Trophoblast cell (in vitro differentiated cells and primary cell): Measurements from ENCODE around the gene UBIAD1.
"Not testable (repeated sequence)": the region's sequence is repeated elsewhere in the genome, so short reads cannot be mapped to it uniquely, and the experiment has no call there.

Experiments used
- DNase-seq, 2 donors: peaks; one replicate each; pipeline ENCODE4 v3.0.0-alpha.2; 2016
- H2AFZ ChIP-seq: 2 replicates; pipeline ENCODE4 v1.6.1; 2013; ENCODE audit warnings: low read length, moderate library complexity, mild to moderate bottlenecking; ENCODE audit not compliant: insufficient read depth, poor library complexity
- H2AK5ac ChIP-seq: 2 replicates; pipeline ENCODE4 v1.6.1; 2013; ENCODE audit warnings: mild to moderate bottlenecking, low read length
- H2BK120ac ChIP-seq: 2 replicates; pipeline ENCODE4 v1.6.1; 2013; ENCODE audit warnings: low read length, mild to moderate bottlenecking, moderate library complexity; ENCODE audit not compliant: insufficient read depth, poor library complexity
- H2BK12ac ChIP-seq: 2 replicates; pipeline ENCODE4 v1.6.1; 2013; ENCODE audit warnings: mild to moderate bottlenecking, low read length, moderate library complexity
- H2BK5ac ChIP-seq: 2 replicates; pipeline ENCODE4 v1.6.1; 2013; ENCODE audit warnings: low read length, low read depth, moderate library complexity, mild to moderate bottlenecking; ENCODE audit not compliant: poor library complexity
- H3K14ac ChIP-seq: 2 replicates; pipeline ENCODE4 v1.6.1; 2013; ENCODE audit warnings: mild to moderate bottlenecking, low read length
- H3K18ac ChIP-seq: 2 replicates; pipeline ENCODE4 v1.6.1; 2013; ENCODE audit warnings: mild to moderate bottlenecking, low read length
- H3K23ac ChIP-seq: 2 replicates; pipeline ENCODE4 v1.6.1; 2013; ENCODE audit warnings: low read length
- H3K27ac ChIP-seq: 2 replicates; pipeline ENCODE4 v1.5.1; 2013; ENCODE audit warnings: low read depth, mild to moderate bottlenecking, inconsistent platforms, low read length, moderate library complexity
- H3K27me3 ChIP-seq: 2 replicates; pipeline ENCODE4 v1.6.1; 2013; ENCODE audit warnings: inconsistent platforms, mild to moderate bottlenecking, low read length, moderate library complexity; ENCODE audit not compliant: insufficient read depth
- H3K36me3 ChIP-seq, 2 experiments: 1 replicate in 1 of 2; 2 replicates in 1 of 2; pipeline ENCODE4 v1.6.1; 2013; ENCODE audit warnings: low read length in 2 of 2, mild to moderate bottlenecking in 2 of 2, moderate library complexity in 1 of 2; ENCODE audit not compliant: insufficient read depth in 2 of 2, control insufficient read depth in 1 of 2
- H3K4ac ChIP-seq: 2 replicates; pipeline ENCODE4 v1.6.1; 2013; ENCODE audit warnings: low read depth, mild to moderate bottlenecking, low read length, moderate library complexity
- H3K4me1 ChIP-seq, 2 experiments: 1 replicate in 1 of 2; 2 replicates in 1 of 2; pipeline ENCODE4 v1.6.1; 2013; ENCODE audit warnings: low read length in 2 of 2, mild to moderate bottlenecking in 2 of 2, moderate library complexity in 1 of 2; ENCODE audit not compliant: insufficient read depth in 2 of 2, control insufficient read depth in 1 of 2
- H3K4me2 ChIP-seq: 2 replicates; pipeline ENCODE4 v1.6.1; 2013; ENCODE audit warnings: inconsistent platforms, mild to moderate bottlenecking, low read length, moderate library complexity
- H3K4me3 ChIP-seq: 2 replicates; pipeline ENCODE4 v1.5.1; 2013; ENCODE audit warnings: mild to moderate bottlenecking, low read depth, low read length, inconsistent platforms
- H3K79me1 ChIP-seq: one replicate; pipeline ENCODE4 v1.6.1; 2013; ENCODE audit warnings: low read length
- H3K79me2 ChIP-seq: 2 replicates; pipeline ENCODE4 v1.6.1; 2013; ENCODE audit warnings: low read length, mild to moderate bottlenecking; ENCODE audit not compliant: control insufficient read depth, insufficient read depth, poor library complexity
- H3K9ac ChIP-seq: 2 replicates; pipeline ENCODE4 v1.6.1; 2013; ENCODE audit warnings: mild to moderate bottlenecking, low read length
- H3K9me3 ChIP-seq: 2 replicates; pipeline ENCODE4 v1.6.1; 2013; ENCODE audit warnings: low read depth, mild to moderate bottlenecking, control low read depth, inconsistent platforms, low read length; ENCODE audit not compliant: insufficient read depth
- H4K12ac ChIP-seq: 2 replicates; pipeline ENCODE4 v1.6.1; 2013; ENCODE audit warnings: low read depth, mild to moderate bottlenecking, low read length, moderate library complexity
- H4K8ac ChIP-seq: 2 replicates; pipeline ENCODE4 v1.6.1; 2013; ENCODE audit warnings: low read depth, mild to moderate bottlenecking, low read length, moderate library complexity
- H4K91ac ChIP-seq: one replicate; pipeline ENCODE4 v1.6.1; 2013; ENCODE audit warnings: low read depth, mild to moderate bottlenecking, low read length, moderate library complexity
- WGBS: extraction: QIAGEN DNeasy Blood & Tissue Kit; methylation state at CpG from one replicate; pipeline ENCODE4 v1.1.7; 2013; ENCODE audit warnings: missing lambda C conversion rate; ENCODE audit not compliant: insufficient read length, insufficient coverage; ENCODE audit errors: extremely low coverage; 5-methylcytosine and 5-hydroxymethylcytosine counted together

UBIAD1 gene

DNA sequence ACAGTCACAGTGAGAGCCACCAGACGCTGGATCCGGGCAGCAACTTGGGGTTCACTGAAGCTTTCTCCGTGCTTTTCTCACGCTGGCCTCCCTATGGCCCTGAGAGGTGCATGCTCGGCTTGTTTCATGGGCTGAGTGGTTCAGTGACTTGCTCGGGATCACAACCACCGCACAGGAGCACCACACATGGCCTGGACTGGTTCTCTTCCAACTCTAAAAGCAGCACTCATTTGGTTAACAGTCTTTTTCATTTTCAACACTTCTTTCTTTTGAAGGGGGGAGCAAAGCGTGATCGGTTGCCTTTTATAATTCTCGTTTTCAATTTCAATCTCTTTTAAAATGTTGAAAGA, 26.2 kb downstream of the UBIAD1 start:
- H3K36me3 ChIP-seq = peaks cover 0 to 4% of the 10 kb centered on the region in 2 experiments

DNA sequence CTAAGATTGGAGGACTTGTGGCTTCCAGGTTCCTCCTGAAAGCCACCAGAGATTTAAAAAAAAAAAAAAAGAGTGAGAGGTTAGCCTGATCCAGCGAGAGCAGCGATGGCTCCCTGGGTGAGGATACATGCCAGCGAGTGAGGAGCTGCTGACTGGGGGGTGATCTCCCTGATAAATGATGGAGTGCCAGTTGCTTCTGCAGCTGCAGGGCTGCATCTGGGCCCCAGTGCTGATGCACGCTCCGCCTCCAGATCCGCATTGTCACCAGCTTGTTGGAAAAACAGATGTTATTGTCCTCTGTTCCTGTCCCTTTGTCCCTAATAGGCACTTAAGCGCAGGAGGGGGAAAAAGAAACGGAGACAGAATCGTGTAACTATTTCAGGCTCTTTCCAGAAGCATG, 28.6 kb downstream of the UBIAD1 start:
- no peak overlapping the region for H3K4me3 ChIP-seq
- H3K9ac ChIP-seq = no peak overlapping the region
- no peak overlapping the region for H3K14ac ChIP-seq
- no peaks in the 10 kb centered on the region for H3K27me3 ChIP-seq
- H3K79me2 ChIP-seq = no peaks in the 10 kb centered on the region
- H3K27ac ChIP-seq = no peak overlapping the region
- H3K4me1 ChIP-seq = no peaks in the 10 kb centered on the region
- no peak overlapping the region for H3K4ac ChIP-seq
- H4K8ac ChIP-seq = no peak overlapping the region
- H2AFZ ChIP-seq = no peak overlapping the region
- no peak overlapping the region for H4K91ac ChIP-seq
- H4K12ac ChIP-seq = no peak overlapping the region
- H3K4me2 ChIP-seq = no peak overlapping the region
- H3K36me3 ChIP-seq = no peaks in the 10 kb centered on the region
- H2BK120ac ChIP-seq = no peak overlapping the region
- H3K9me3 ChIP-seq = peaks cover 2% of the 10 kb centered on the region
- no peak overlapping the region for H2BK12ac ChIP-seq
- WGBS = no CpG with 5 or more reads among the region's 9 CpGs
- DNase-seq = no peak
- H3K79me1 ChIP-seq = no peaks in the 10 kb centered on the region
- no peak overlapping the region for H2AK5ac ChIP-seq
- H2BK5ac ChIP-seq = no peak overlapping the region
- H3K18ac ChIP-seq = no peak overlapping the region
- H3K23ac ChIP-seq = no peak overlapping the region

More for the DNA sequence above, 26.2 kb downstream of the UBIAD1 start:
- no peak overlapping the region for H3K4ac ChIP-seq
- no CpG with 5 or more reads among the region's 10 CpGs for WGBS
- peaks cover 1% of the 10 kb centered on the region for H3K9me3 ChIP-seq
- no peak overlapping the region for H2AK5ac ChIP-seq
- no peak overlapping the region for H3K4me3 ChIP-seq
- H2BK120ac ChIP-seq = no peak overlapping the region
- H3K14ac ChIP-seq = no peak overlapping the region
- no peak overlapping the region for H3K9ac ChIP-seq
- H3K27ac ChIP-seq = no peak overlapping the region
- no peaks in the 10 kb centered on the region for H3K27me3 ChIP-seq
- no peak overlapping the region for H4K12ac ChIP-seq
- H4K8ac ChIP-seq = no peak overlapping the region
- no peaks in the 10 kb centered on the region for H3K4me1 ChIP-seq
- no peak overlapping the region for H2BK5ac ChIP-seq
- DNase-seq = no peak
- no peaks in the 10 kb centered on the region for H3K79me1 ChIP-seq
- no peak overlapping the region for H3K18ac ChIP-seq
- H3K23ac ChIP-seq = no peak overlapping the region
- no peak overlapping the region for H2BK12ac ChIP-seq
- no peak overlapping the region for H3K4me2 ChIP-seq
- H2AFZ ChIP-seq = no peak overlapping the region
- H4K91ac ChIP-seq = no peak overlapping the region
- no peaks in the 10 kb centered on the region for H3K79me2 ChIP-seq

DNA sequence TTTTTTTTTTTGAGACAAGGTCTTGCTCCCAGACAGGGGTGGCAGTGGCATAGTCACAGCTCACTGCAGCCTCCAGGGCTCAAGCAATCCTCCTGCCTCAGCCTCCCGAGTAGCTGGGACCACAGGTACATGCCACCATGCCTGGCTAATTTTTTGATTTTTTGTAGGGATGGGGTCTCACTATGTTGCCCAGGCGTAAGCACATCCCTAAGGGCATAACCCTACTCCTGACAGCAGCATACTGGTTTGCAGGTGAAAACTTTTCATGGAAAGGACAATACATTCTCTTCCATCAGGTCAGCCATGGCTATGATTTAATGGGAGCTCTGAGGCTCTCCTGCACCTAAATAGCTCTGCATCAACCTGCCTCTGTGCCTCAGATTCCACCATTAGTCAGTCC, 29.4 kb downstream of the UBIAD1 start:
- H3K4ac ChIP-seq = no peak overlapping the region
- no CpG with 5 or more reads among the region's 2 CpGs for WGBS
- no peak overlapping the region for H2AFZ ChIP-seq
- H3K9ac ChIP-seq = no peak overlapping the region
- H2AK5ac ChIP-seq = no peak overlapping the region
- H3K4me3 ChIP-seq = no peak overlapping the region
- H3K79me2 ChIP-seq = no peaks in the 10 kb centered on the region
- H3K27ac ChIP-seq = no peak overlapping the region
- no peaks in the 10 kb centered on the region for H3K4me1 ChIP-seq
- no peaks in the 10 kb centered on the region for H3K79me1 ChIP-seq
- no peak overlapping the region for H2BK12ac ChIP-seq
- H4K8ac ChIP-seq = no peak overlapping the region
- no peak overlapping the region for H4K12ac ChIP-seq
- peaks cover 4% of the 10 kb centered on the region for H3K9me3 ChIP-seq
- H4K91ac ChIP-seq = no peak overlapping the region
- no peak for DNase-seq
- H3K14ac ChIP-seq = no peak overlapping the region
- H3K23ac ChIP-seq = no peak overlapping the region
- H3K4me2 ChIP-seq = no peak overlapping the region
- no peak overlapping the region for H3K18ac ChIP-seq
- H3K27me3 ChIP-seq = no peaks in the 10 kb centered on the region
- no peaks in the 10 kb centered on the region for H3K36me3 ChIP-seq
- no peak overlapping the region for H2BK5ac ChIP-seq
- H2BK120ac ChIP-seq = no peak overlapping the region

DNA sequence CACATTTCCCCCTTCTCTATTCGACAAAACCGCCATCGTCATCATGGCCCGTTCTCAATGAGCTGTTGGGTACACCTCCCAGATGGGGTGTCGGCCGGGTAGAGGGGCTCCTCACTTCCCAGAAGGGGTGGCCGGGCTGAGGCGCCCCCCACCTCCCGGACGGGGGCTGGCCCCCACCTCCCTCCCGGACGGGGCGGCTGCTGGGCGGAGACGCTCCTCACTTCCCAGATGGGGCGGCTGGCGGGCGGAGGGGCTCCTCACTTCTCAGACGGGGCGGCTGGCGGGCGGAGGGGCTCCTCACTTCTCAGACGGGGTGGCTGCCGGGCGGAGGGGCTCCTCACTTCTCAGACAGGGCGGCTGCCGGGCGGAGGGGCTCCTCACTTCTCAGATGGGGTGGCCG, 32.5 kb downstream of the UBIAD1 start:
- H3K9ac ChIP-seq, H3K4me2 ChIP-seq, H3K14ac ChIP-seq, H2AFZ ChIP-seq, H3K36me3 ChIP-seq, H2BK120ac ChIP-seq, H4K12ac ChIP-seq, H3K79me1 ChIP-seq, H3K4me1 ChIP-seq, H3K27ac ChIP-seq, H3K23ac ChIP-seq, H2AK5ac ChIP-seq, H3K27me3 ChIP-seq, H3K9me3 ChIP-seq, H3K4ac ChIP-seq, H2BK5ac ChIP-seq, H3K79me2 ChIP-seq, H3K4me3 ChIP-seq, H3K18ac ChIP-seq, H4K8ac ChIP-seq, H2BK12ac ChIP-seq, H4K91ac ChIP-seq, DNase-seq: not testable (repeated sequence)
- WGBS = no CpG with 5 or more reads among the region's 29 CpGs
